GM10266 (cell line): ENCODE data around the gene TENT5A.

Experiments used
- DNase-seq: peaks from one replicate; pipeline ENCODE4 v3.0.0; 2012; ENCODE audit errors: extremely low spot score
- CTCF ChIP-seq: IDR thresholded peaks from 2 replicates; pipeline ENCODE4 v1.5.1; 2012; ENCODE audit warnings: mild to moderate bottlenecking, low read depth; ENCODE audit not compliant: control insufficient read depth, insufficient read depth; ENCODE audit errors: missing control alignments

The TENT5A gene

GRCh38 chr6:81752084-81752920 is at the start of gene TENT5A:
Gene TENT5A, minus strand, starts transcription at chr6:81752681. Its CDS starts 540 bp downstream, at chr6:81752141.
- TF ChIP-seq CTCF, result no peak
- DNase-seq, result peak; percentile 85

GRCh38 chr6:81801489-81801888 is 49.0 kb upstream of the TENT5A start:
- no peak for TF ChIP-seq CTCF
- DNase-seq, result no peak

- no peak for TF ChIP-seq CTCF
- DNase-seq, result no peak
These were observed 48.2 kb upstream of the TENT5A start for GRCh38 chr6:81800666-81801065.

- no peak for DNase-seq
These were observed 46.8 kb upstream of the TENT5A start for GRCh38 chr6:81799323-81799722.

GRCh38 chr6:81797591-81797990 is 45.1 kb upstream of the TENT5A start:
- DNase-seq, result no peak
- no peak for TF ChIP-seq CTCF

More at GRCh38 chr6:81799323-81799722, 46.8 kb upstream of the TENT5A start:
- no peak for TF ChIP-seq CTCF

- DNase-seq, result no peak
- TF ChIP-seq CTCF, result no peak
These were observed 43.4 kb upstream of the TENT5A start for GRCh38 chr6:81795890-81796289.

GRCh38 chr6:81793821-81794475 is 41.5 kb upstream of the TENT5A start:
- TF ChIP-seq CTCF, result no peak
- no peak for DNase-seq
